Activated B cell treated with CpG ODN at 0.5 μM for 24 hours (primary cell): Measurements from ENCODE around the gene P3H4. TPM values are rescaled to one million over a fixed set of nuclear protein-coding genes. Genes with fewer than 3 reads are reported as not detected.
"Not testable (repeated sequence)": the region's sequence is repeated elsewhere in the genome, so short reads cannot be mapped to it uniquely, and the experiment has no call there.

Experiments used
- ATAC-seq: fragments of 200-7000 bp; cut with Tn5 transposase; one replicate; pipeline ENCODE4 v1.10.0; 2021; ENCODE audit warnings: low read depth, mild to moderate bottlenecking, moderate library complexity
- CTCF ChIA-PET: fragments of 350-600 bp; sonication (Branson Sonifier 250); formaldehyde crosslinking; loops from one replicate; lab custom pipeline; 2021; ENCODE audit warnings: antibody characterized with exemption; lab: Charles Lee
- POLR2A ChIA-PET: fragments of 350-600 bp; sonication (Branson Sonifier 250); formaldehyde crosslinking; loops from one replicate; lab custom pipeline; 2021; ENCODE audit warnings: antibody characterized with exemption; lab: Charles Lee
- DNase-seq: peaks from one replicate; pipeline ENCODE4 v3.0.0; 2022
- H3K27ac Mint-ChIP-seq: one replicate; pipeline ENCODE4 v1.8.0; 2020; ENCODE audit warnings: mixed read lengths
- H3K27me3 Mint-ChIP-seq: one replicate; pipeline ENCODE4 v1.8.0; 2021; ENCODE audit warnings: mixed read lengths
- H3K36me3 Mint-ChIP-seq: one replicate; pipeline ENCODE4 v1.8.0; 2021; ENCODE audit warnings: low read depth, mixed read lengths
- H3K4me1 Mint-ChIP-seq: one replicate; pipeline ENCODE4 v1.8.0; 2021; ENCODE audit warnings: mixed read lengths
- H3K4me3 Mint-ChIP-seq: one replicate; pipeline ENCODE4 v1.8.0; 2020; ENCODE audit warnings: mild to moderate bottlenecking, mixed read lengths
- H3K9me3 Mint-ChIP-seq: one replicate; pipeline ENCODE4 v1.8.0; 2020; ENCODE audit warnings: mixed read lengths
- CTCF ChIP-seq: fragments of 200-600 bp; IDR thresholded peaks from one replicate; pipeline ENCODE4 v1.8.0; 2022; ENCODE audit warnings: antibody characterized with exemption, mild to moderate bottlenecking
- intact Hi-C: fragments of 100-400 bp; cut with micrococcal nuclease; formaldehyde crosslinking; loops from one replicate; pipeline ENCODE4 v1.15.1; 2024
- total RNA-seq: library from RNA; stranded (reverse); gene quantifications from 2 replicates; pipeline ENCODE4 v1.2.3, GENCODE V29; 2022

The P3H4 gene
- total RNA-seq, 1 donor from 2014 or later, result 1.9 TPM

GRCh38 chr17:41781404-41782110, 30.2 kb downstream of the P3H4 start:
- H3K4me1 Mint-ChIP-seq, result peaks cover 53% of the 10 kb centered on the region
- H3K27ac Mint-ChIP-seq, result peak overlapping the region; percentile 46
- intact Hi-C loops, result loop anchor here (10.0 kb wide), 1 partner anchor 603 kb away; the partner anchor contains the start of gene STAT3
- TF ChIP-seq CTCF, result no peak
- H3K4me3 Mint-ChIP-seq, result no peak overlapping the region
- DNase-seq, result no peak
- ChIA-PET POLR2A (interaction anchor here (0.7 to 1.1 kb wide), 2 partner anchors 8 to 50 kb away, joined by 3 to 6 read pairs; no protein-coding TSS in a partner anchor), CTCF (no interaction called here)
- H3K27me3 Mint-ChIP-seq, result no peaks in the 10 kb centered on the region
- no peak for ATAC-seq
- no peaks in the 10 kb centered on the region for H3K9me3 Mint-ChIP-seq
- no peaks in the 10 kb centered on the region for H3K36me3 Mint-ChIP-seq

GRCh38 chr17:41779954-41780353, 31.8 kb downstream of the P3H4 start:
- H3K27ac Mint-ChIP-seq, result no peak overlapping the region
- TF ChIP-seq CTCF, result no peak
- ChIA-PET CTCF (no interaction called here), POLR2A (interaction anchor here (1.3 kb wide), 1 partner anchor 8 kb away, joined by 4 read pairs; no protein-coding TSS in a partner anchor)
- H3K9me3 Mint-ChIP-seq, result no peaks in the 10 kb centered on the region
- H3K4me1 Mint-ChIP-seq, result peaks cover 49% of the 10 kb centered on the region
- no peak overlapping the region for H3K4me3 Mint-ChIP-seq
- peaks cover 8% of the 10 kb centered on the region for H3K36me3 Mint-ChIP-seq
- ATAC-seq (no peak), DNase-seq (no peak)
- no peaks in the 10 kb centered on the region for H3K27me3 Mint-ChIP-seq
- intact Hi-C loops, result loop anchor here (10.0 kb wide), 1 partner anchor 605 kb away; the partner anchor contains the start of gene STAT3

GRCh38 chr17:41777574-41778188, 34.1 kb downstream of the P3H4 start:
- Mint-ChIP-seq H3K36me3 (peaks cover 8% of the 10 kb centered on the region), H3K4me1 (peaks cover 35% of the 10 kb centered on the region), H3K27ac (no peak overlapping the region), H3K9me3 (no peaks in the 10 kb centered on the region), H3K4me3 (no peak overlapping the region), H3K27me3 (no peaks in the 10 kb centered on the region)
- POLR2A ChIA-PET, result interaction anchor here (0.6 to 1.5 kb wide), 4 partner anchors 8 to 86 kb away, joined by 3 to 8 read pairs (median 6); partner anchors contain the start of gene JUP
- DNase-seq (no peak), ATAC-seq (no peak)
- CTCF ChIA-PET, result interaction anchor here (2.0 kb wide), 1 partner anchor 9 kb away, joined by 8 read pairs; the partner anchor contains the start of gene JUP
- intact Hi-C loops, result no loop called here
- TF ChIP-seq CTCF, result no peak

GRCh38 chr17:41777157-41777573, 34.6 kb downstream of the P3H4 start:
- TF ChIP-seq CTCF, result no peak
- ChIA-PET POLR2A (interaction anchor here (1.2 kb wide), 1 partner anchor 9 kb away, joined by 3 read pairs; no protein-coding TSS in a partner anchor), CTCF (interaction anchor here (2.0 kb wide), 1 partner anchor 9 kb away, joined by 8 read pairs; the partner anchor contains the start of gene JUP)
- DNase-seq (no peak), ATAC-seq (no peak)
- Mint-ChIP-seq H3K4me1 (peaks cover 33% of the 10 kb centered on the region), H3K27ac (no peak overlapping the region), H3K36me3 (peaks cover 8% of the 10 kb centered on the region), H3K9me3 (no peaks in the 10 kb centered on the region), H3K27me3 (no peaks in the 10 kb centered on the region), H3K4me3 (no peak overlapping the region)
- intact Hi-C loops, result no loop called here

GRCh38 chr17:41776262-41776900, 35.4 kb downstream of the P3H4 start:
- H3K4me1 Mint-ChIP-seq, result peaks cover 32% of the 10 kb centered on the region
- ATAC-seq, DNase-seq, H3K27ac Mint-ChIP-seq, intact Hi-C loops, H3K27me3 Mint-ChIP-seq, H3K4me3 Mint-ChIP-seq, H3K9me3 Mint-ChIP-seq: not testable (repeated sequence)
- ChIA-PET POLR2A (interaction anchor here (1.2 kb wide), 1 partner anchor 10 kb away, joined by 3 read pairs; no protein-coding TSS in a partner anchor), CTCF (interaction anchor here (2.0 kb wide), 1 partner anchor 10 kb away, joined by 8 read pairs; the partner anchor contains the start of gene JUP)
- peaks cover 12% of the 10 kb centered on the region for H3K36me3 Mint-ChIP-seq
